Activated effector memory CD4-positive, alpha-beta T cell treated with anti-CD3 and anti-CD28 coated beads, Interleukin-2, amount 50 U/mL, for 16 hours (primary cell): ENCODE results near the gene ITGB8.
A peak's percentile ranks its signal among the peaks of the same experiment; 100 is the strongest.
"Not testable (repeated sequence)": the region's sequence is repeated elsewhere in the genome, so short reads cannot be mapped to it uniquely, and the experiment has no call there.

Experiments used
- DNase-seq: peaks from one replicate; pipeline ENCODE4 v3.0.0-alpha.2; 2020

Gene ITGB8

DNA sequence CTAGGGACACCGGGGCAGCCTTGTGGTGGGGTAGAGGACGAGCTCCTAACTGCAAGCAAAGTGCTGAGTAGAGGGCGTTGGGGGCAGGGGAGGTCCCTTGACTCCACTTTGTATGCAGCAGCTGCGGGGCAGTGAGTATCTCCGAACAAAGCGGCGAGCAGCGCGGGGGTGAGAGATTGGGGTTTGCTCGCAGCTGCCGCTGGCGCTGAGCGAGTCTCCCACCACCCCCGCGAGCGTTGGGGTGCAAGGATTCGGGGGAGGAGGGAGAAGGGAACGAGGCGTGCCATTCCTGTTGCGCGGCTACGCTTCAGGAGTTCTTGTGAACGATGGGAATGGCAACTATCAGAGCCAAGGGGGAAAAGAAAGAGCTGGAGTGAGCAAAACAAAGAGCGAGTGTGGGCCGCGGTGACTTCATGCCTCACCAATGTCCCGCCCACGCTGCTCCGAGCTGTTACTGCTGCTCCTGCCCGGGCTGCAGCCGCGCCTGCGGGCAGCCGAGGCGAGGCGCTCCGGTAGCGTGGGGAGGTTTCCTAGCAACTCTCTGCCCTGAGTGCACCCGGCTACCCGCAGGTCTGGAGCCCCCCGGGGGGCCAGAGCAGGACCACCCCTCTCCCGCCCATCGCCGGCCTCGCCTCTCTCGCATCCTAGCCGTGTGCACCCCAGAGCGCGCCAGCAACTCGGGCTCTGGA is at the start of gene ITGB8:
Gene ITGB8, plus strand, starts transcription at position 662 of the 689 bp plus-strand sequence. CDS start 907 bp downstream, outside the sequence.
- DNase-seq = peak; percentile 82

DNA sequence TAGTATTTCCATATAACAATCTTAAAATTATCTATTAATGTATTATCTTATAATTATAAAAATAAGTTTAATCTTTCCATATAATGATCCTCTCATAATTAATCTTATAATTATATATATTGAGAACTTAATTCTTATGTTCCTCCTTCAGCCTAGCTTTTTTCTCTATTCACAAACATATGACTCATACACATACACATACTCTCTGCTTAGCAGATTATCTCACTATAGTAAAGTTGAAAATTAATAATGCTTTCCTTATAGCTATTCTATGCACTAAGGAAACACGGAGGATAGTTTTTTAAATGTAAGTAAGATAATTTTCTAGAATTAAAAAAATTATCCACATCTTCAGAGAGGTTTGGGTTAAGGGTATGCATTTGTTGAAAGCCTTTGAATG is 47.7 kb upstream of the ITGB8 start:
- DNase-seq = no peak

DNA sequence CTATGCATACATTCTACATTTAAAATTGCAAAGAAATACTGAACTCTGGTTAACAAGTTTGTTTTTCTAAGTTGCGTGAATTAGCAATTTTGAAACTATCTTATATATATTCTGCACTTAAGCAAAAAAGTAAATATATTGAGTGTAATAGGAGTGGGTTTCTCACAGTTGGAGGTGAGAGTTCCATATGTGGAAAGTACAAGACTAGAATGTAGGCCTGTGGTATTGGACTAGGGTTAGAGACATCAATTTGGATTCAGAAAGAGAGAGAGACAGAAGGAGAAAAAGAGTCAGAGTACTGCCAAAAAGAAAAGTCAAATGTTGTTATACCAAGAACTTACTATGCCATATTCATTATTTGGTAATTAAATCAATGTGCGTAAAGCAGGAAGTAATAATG is 47.3 kb upstream of the ITGB8 start:
- DNase-seq = no peak

DNA sequence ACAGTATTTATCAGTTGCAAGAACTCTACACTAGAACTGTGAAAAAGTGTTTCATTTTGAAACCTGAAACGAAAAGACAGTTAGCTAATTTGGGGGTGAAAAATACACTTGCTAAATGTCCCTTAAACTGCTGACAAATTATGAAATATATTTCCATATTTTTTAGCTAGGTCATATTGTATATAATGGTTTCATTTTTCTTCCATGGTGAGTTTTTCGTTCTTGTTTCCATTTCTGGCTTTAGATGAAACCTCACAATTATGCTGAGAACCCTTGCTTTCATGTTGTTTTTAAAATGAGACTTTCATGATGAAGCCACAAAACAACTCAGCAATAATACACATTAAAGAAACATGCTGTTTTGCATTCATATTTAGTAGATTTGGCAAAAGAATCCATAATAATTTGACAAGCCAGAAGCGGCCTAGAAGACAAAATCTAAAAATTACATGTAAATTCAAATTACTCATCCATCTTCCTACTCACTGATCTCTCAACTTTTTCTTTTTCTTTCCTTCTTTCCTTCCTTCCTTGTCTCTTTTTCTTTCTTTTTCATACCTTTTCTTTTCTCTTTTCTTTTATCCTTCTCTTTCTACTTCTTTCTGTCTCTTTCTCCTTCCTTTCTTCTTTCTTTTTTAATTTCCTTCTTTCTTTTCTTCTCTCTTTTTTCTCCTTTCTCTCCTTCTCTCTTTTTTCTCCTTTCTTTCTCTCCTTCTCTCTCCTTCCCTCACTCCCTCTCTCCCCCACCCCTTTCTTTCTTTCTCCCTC is 46.5 kb upstream of the ITGB8 start:
- DNase-seq = no peak

DNA sequence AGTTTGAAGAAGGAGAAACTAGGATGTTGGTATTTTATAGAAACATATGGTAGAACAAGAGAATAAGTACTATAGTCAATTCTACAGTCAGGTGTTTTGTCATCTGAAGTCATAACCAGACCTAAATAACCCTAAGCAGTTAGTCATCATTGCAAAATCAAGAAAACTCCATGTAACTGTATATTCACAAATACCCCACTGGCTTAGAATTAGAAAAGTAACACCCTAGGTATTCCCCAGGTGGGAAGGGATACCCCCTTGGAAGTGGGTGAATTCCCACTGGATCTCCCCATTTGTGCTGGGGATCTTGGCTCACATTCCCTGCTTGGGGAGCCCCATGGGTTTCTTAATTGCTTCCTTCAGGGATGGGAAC is 45.9 kb upstream of the ITGB8 start:
- no peak for DNase-seq

DNA sequence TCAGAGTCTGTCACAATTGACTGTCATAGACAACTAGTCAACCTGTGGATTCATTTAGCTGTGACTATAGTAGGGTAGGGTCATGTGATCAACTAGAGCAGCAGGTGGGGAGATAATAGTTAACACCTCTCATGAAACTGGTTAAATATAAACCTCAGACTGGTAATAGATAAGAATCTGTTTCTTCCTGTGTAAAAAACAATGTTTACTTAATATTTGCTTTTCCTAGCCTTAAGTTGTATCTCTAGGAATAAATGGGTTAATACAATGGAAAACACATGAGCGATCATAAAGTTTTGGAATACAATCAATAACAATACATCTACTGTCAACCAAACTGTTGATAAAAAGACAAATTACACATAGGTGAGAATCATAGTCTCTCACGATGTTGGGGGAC is 43.4 kb upstream of the ITGB8 start:
- no peak for DNase-seq

DNA sequence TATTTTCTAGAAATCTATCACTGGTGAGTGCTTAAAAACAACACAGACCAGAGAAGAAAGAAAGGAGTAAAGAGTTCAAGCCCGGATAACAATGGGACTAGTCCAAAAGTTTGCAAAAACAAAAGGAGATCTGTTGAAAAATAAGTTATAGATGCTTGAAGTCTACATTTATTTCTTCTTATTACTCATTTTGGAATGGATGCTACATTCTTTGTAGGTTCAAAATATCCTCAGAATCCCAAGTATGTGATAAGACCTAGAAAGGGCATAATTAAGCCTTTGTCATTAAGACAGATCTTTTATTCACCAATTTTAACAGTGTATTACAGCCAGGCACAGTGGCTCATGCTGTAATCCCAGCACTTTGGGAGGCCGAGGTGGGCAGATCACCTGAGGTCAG is 42.7 kb upstream of the ITGB8 start:
- DNase-seq = no peak

DNA sequence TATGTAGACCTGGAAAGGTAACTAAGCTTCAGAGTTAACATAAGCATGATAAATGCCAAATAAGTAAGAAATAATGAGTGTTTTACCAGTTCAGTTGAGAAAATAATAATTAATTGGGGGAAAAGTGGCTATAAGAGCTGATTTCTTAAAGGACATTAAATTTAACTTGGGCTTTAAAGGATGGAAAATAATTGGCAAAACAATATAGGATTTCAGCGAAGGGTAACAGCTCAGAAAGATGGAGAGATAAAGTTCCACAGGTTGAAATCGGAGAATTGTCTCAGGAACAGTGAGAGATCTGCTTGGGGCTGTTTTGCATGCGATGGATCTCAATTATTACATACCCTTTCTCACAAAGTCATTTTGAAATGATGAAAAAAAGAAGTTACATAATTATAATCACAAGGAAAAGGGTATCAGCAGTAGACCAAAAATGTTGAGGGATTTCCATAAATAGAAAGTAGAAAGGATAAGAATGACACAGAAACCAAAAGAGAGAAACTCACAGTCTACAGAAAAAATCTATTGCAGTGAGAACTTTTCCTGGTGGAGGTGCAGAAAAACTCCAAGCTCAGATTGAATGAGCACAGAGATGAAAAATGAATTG is 40.1 kb upstream of the ITGB8 start:
- DNase-seq = no peak

DNA sequence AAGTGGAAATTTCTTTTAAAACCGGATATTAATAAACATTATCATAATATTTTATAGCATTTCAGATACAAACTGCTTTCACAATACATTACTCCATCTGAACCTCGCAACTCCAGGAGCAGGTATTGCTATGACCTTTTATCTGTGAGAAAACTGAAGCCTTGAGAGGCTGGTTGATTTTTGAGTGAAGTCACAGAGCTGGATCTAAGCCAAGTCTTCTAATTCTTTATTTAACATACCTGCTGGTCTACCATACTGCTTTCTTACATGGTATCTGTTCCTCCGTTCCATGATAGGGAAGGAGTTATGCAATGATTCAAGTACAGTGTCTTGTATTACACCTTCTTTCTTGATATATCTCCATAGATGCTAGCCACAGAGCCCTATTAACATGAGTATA is 37.4 kb upstream of the ITGB8 start:
- DNase-seq = no peak

DNA sequence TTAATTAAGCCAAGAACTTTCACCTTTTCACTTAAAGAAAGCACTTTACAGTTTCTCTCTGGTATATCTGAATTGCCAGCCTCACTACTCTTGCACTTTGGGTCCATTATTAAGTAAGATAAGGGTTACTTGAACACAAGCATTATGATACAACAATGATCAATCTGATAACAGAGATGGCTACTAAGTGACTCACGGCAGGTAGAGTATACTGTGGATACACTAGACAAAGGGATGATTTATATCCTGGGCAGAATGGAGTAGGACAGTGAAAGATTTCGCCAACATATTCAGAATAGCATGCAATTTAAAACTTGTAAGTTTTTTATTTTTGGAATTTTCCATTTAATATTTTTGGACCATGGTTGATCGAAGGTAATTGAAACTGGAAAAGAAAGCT is 34.3 kb upstream of the ITGB8 start:
- no peak for DNase-seq

DNA sequence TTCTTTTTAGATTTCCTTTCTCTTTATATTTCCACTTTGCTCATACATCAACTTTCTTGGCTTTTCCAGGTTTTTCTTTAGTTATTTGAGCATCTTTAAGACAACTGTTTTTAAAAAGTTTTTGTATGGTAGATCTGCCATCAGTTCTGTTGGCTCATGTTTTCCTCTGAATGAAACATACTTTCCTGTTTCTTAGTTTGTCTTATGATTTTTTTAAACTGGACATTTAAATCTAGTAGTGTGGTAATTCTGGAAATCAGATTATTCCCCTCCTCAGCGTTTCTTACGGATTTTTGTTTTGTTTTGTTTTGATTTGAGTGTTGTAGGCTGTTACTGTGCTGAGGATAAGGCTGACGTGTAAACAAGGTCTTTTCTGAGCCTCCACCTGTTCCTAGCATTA is 33.8 kb upstream of the ITGB8 start:
- DNase-seq = no peak

DNA sequence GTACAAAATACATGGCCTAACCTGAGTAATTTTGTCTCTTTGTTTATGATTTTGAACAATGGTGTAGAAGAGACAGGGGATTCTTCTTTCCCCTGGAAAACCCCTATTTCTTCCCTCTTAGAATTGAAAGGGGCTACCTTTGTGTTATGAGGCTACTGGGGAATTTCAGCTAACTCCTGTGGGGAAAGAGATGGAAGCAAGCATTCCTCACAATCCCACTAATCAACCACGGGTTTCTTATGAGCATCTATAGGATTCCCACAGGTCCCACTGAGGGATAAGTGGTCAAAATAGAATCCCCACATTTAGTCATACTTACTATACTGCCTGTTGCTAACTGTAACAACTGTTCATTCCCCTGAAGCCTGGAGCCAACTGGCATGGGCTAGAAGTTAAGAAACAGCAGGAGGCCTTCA is 32.2 kb upstream of the ITGB8 start:
- DNase-seq = no peak

DNA sequence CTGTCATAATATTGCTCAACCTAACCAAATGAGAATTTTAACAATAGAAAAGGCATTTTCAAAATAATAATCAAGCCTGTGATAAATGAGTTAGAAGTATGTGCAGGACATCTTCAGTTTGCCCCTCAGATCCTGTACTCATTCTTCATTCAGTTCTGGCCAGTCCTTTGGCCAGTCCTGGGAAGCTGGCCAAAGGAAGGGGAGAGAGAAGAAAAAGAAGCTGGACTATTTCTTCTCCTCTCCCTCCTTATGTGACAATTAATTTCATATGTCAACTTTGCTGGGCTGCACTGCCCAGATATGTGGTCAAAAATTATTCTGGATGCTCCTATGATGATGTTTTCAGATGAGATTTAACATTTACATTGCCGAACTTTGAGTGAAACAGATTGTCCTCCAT is 31.6 kb upstream of the ITGB8 start:
- no peak for DNase-seq

DNA sequence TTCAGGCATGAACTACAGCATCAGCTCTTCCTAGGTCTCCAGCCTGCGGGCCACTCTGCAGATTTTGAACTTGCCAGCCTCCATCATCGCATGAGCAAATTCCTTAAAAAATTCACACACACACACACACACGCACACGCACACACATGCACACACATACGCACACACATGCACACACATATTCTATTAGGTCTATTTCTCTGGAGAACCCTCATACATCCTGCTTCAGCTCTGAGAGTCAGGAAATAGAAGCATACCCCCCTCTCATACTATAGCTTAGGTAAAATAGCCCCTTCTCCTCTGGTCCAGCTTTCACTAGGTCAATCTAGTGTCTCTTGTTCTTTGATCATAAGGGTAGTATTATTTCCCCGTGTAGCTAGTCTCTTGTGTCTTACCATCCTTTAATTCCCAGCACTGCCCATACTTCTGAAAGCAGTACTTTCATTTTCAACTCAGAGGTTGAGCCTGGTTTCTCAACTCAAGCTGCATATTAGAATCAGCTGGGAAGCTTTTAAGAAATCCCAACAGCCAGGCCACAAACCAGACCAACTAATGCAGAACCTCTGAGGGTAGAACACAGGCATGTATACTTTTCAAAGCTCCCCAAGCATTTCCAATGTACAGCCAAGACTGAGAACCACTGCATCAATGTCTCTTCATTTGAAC is 30.9 kb upstream of the ITGB8 start:
- no peak for DNase-seq

DNA sequence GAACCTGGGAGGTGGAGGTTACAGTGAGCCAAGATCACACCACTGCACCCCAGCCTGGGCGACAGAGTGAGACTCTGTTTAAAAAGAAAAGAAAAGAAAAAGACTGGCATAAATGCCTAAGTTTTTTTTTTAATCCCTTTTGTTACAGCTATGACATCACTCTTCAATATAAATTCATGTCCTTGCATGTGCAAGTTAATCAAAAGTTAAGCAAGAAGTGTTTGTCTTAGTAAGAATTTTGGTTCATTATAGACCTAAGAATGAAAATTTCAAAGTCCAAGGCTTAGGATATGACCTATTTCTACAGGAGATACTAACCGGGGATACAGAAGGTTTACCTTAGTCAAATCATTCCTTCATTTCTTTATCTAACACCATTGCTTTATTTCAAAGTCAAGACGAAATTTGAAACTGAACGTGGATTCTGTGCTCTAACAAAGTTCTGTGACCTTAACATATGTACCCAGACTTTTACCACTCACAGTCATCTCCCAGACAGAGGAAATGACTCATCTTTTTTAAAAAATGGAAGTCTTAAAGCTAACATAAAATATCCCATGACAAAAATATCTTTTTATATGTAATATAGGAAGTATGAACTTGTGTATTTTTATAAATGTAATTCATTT is 29.3 kb upstream of the ITGB8 start:
- no peak for DNase-seq

DNA sequence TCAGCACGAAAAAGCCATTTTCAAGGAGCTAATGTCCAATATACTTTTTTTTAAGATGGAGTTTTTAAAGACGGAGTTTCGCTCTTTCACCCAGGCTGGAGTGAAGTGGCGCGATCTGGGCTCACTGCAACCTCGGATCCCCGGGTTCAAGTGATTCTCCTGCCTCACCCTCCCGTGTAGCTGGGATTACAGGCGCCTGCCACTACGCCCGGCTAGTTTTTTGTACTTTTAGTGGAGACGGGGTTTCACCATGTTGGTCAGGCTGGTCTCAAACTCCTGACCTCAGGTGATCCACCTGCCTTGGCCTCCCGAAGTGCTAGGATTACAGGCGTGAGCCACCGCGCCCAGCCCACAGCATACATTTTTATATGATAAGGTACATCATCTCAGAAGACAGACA is 28.4 kb upstream of the ITGB8 start:
- DNase-seq = not testable (repeated sequence)

DNA sequence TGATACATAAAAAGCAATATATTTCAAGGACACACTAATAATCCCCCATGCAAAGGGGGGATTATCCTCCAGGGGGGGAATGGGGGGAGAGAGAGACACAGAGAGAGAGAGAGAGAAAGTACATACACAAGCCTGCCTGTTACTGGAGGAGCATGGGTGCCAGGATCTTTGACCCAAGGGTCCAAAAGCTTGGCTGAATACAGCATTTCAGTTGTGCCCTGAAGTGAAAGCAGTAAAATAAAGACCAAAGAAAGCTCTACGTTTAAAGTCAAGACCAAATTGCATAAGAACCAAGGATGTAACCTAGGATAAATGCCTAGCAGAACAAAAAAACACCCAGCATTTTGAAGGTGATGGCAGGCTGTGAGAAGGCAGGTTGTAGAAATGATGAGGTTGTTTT is 27.8 kb upstream of the ITGB8 start:
- DNase-seq = no peak

DNA sequence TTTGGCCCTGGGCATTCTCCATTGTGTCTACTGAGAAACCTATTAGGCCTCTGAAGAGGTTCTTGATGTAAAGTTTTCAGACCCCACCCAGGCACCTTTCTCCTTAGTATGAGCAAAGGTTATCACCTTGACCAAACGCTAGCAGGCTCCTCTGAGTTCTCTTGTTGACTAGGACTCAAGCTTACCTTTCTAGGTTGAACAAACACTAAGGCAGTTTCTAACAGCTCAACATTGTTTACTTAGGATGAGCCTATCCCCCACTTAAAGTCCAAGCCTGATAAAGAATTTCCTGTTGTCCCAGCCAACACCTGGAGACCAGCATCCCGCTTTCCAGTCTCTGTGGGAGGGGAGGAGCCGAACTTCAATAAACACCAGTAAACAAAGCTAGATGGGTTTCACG is 26.3 kb upstream of the ITGB8 start:
- DNase-seq = no peak

DNA sequence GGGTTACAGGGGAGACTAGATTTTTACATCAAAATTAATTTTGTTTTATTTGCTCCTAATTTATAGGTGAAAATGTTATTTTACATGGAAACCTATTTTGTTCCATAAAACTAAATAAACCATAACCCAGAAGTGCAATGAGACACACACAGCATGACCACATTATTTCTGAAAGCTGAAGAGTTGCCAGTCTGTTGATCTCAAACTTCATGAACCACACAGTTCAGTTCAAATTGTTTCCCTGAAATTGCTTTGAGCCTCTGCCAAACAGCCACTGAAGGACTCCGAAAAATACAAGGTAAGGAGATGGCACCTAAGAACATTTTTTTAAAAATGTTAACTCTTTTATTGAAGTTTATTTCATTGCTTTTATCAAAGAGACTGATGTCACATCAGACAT is 25.0 kb upstream of the ITGB8 start:
- DNase-seq = no peak

DNA sequence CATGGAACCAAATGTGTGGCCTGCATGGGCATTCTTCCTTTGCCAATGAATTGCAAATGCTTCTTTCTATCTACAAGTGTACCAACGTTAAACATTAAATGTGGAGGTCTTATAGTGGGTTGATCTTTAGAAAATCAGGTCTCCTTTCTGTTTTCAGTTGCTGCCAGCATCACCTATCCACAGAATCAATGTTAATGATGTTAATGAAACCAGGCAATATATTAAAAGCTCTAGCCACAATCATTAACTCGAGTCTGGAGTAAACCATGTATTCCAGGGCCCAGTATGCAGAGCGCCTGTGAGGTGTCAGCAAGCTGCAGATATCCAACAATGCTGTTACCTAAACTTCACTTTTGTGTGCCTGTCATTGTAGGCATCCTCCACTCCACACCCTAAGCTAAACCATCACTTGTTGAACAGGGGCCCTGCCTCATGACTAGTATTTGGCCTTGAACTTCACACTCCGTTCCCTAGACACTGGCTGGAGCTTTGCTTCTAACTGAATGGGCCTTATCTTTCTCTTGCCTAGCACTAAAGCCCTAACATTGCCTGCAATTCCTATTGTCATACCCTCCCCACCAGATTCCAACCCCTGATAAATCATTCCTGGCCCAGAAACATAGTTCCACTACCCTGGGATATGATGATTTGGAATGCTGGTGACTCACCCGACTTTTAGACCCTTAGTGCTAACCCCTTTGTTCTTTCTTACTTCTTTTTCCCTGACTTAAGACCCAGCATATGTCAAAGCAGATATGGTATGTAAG is 24.3 kb upstream of the ITGB8 start:
- DNase-seq = no peak

DNA sequence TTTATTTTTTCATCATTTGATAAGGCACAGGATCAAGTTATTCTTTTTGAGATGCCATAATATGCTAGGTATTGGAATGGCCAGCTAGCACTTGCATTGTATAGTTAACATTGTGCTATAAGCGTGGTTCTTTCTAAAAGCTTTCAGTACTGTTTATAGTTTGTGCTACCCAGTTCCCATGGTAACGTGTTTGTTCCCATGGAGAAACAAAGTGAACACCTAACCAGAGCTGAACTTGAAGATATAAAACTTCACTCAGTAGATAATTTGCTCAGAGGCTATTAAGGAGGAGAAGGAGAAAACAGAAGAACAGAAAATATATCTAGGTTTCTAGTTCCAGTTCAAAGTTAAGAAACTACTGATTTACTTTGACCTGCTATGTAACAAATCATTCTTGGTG is 23.6 kb upstream of the ITGB8 start:
- no peak for DNase-seq

DNA sequence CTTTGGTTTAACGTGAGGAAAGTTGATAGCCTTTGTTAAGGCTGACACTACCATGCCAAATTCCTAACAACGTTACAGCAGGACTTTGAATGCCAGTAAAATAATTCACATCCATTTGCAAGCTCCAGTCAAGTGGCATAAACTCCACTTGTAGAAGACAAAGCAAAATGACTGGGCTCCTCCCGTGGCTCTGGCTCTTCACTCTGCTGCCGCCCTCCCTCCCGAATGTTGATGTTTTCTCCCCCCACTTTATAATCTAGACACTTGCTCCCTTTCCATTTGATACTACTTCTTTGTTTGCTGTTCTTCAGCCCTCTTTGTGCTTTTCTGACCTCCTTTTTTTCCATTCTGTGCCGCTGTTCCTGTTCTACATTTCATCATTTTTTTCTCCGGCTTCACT is 22.8 kb upstream of the ITGB8 start:
- DNase-seq = no peak

DNA sequence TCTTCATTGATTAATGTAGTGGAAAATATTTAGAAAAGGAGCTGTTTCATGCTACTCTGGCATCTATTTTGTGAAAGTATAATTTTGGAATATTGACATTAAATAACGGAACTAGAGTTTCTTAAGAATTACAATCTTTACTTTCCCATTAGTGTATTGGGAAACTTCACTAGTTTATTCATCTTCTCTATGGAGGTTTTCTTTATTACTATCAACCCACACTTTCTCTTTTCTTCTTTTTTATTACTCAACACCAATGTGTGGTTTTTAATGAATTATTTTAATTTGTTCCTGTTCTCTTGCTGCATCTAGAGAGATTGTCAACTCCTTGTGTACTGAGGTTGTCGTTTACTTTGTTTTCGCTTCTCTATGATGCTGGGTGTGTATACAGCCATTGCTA is 20.4 kb upstream of the ITGB8 start:
- no peak for DNase-seq
